NCI-H1105 (cell line): ENCODE measurements around the gene LPP.

Experiments
- DNase-seq: peaks from one replicate; lab custom pipeline; 2025; lab: John Stamatoyannopoulos, UW

LPP gene

DNA sequence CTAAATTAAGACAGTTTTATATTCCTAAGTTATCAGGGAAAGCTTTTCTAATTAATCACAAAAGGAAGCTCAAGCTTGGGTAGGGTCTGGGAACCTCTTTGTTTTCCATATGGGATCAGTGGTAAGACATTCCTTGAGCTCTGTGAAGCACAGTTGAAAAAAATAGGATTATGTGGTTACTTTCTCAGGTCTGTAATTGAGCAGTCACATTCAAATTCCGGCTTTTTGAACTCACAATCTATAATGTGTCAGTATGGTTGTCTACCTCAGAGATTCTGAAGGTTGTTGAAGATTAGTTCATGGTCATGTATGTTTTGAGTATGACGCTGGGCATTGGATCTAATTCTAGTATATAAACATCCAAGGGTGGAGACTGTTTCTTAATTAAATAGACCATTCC is 364.5 kb downstream of the LPP start:
- no peak for DNase-seq

DNA sequence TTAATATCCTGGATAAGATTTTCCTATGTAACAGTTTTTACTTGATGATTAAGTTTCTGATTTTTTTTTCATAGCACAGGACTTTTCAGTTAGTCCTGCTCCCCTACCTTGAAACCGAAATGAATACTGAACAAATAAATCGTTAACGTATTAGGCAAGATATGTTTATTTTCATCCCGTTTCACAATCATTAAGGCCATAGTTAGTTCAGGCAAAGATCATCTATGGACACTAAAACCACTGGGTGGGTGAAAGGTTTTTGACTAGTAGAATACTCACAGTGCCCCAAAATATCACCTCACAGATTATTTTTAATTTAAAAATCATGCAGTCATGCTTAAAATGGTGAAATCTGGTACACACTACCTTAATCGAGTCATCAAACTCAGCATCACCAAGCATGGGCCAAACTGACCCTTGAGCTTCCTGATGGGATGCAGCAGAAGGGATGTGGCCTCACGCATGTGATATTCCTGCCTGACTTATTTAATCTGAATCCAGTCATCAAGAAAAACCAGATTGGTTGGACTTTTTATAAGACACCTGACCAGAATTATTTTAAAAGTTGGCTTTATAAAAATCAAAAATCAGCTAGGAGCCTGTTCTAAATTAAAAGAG is 365.0 kb downstream of the LPP start:
- DNase-seq, result no peak

DNA sequence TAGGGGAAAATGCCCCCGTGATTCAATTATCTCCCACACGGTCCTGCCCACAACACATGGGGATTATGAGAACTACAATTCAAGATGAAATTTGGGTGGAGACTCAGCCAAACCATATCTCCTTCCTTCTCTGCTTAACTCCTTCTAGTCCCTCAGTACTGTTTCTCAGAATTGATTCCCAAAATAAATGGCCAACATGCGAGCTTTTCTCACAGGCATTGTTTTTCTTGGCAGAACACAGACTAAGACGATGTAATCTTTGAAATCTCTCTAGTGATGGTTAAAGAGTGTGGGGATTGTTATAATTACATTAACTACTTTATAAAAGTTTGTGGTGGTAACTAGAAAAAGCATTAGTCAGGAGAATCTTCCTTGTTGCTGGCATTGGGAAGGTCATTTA is 366.5 kb downstream of the LPP start:
- DNase-seq, result no peak

DNA sequence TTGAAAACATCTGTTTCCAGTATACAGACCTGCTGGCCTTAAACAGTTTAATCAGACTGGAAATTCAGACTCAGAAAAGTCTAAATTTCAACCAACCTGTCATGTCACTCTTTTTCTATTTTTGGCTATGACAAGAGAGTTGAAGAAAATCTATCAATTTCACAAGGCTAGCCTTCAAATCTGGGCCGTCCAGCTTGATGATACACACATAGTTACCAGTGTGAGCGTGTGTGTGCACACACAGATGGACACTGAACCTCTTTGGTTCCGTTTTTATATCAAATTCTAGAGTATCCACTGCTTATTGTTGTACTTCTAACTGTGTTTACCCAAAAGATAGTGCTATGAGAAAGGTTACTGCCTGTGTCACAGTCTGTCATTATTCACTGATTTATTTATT is 368.2 kb downstream of the LPP start:
- no peak for DNase-seq

DNA sequence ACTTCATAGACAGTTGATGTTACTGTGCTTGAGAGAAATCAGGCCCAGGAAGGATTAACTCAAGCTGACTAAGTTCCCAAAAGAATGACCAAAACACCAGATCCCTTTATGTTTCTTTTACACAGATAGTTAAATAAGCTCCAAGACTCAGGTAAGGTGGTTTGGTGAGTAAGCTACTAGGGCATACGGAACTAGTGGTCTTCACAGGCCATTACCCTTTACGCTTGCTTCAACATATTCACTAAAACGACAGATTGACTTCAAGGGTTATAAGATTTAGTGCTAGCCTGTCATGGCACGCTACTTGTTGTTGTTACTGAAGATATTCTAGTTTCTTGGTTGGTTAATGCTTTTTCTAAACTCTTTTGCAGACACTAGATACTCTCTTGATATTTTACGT is 369.3 kb downstream of the LPP start:
- no peak for DNase-seq

DNA sequence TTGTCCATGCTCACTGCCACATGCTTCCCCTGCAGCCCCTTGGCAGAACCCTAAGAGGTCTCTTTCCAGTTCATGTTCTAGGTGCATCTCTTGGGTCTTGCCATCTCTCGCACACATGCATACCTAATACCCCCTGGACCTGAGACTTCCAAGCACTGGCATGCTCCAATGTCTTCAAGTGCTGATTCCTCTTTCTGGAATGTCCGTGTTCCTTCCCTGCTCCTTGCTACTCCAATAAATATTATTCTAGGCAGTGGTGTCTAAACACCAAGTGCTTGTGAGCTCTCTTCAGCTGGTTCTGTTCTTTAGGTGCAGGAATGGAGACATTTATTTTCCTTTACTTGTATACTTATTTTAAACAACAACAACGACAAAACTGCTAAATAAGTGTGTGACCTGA is 370.1 kb downstream of the LPP start:
- no peak for DNase-seq

DNA sequence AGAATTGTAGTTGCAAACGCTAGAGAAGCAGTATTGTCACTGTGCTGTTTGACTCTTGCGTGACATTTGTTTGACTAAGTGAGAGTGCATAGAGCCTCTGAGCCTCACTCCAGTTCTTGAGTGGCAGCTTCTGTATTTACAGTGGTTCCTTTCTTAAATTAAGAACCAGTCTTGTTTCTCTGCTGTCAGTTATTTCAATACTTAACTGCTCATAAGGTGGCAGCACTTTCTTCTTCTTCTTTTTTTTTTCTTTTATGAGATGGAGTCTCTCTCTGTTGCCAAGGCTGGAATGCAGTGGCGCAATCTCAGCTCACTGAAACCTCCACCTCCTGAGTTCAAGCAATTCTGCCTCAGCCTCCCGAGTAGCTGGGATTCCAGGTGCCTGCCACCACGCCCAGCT is 372.1 kb downstream of the LPP start:
- DNase-seq, result no peak

DNA sequence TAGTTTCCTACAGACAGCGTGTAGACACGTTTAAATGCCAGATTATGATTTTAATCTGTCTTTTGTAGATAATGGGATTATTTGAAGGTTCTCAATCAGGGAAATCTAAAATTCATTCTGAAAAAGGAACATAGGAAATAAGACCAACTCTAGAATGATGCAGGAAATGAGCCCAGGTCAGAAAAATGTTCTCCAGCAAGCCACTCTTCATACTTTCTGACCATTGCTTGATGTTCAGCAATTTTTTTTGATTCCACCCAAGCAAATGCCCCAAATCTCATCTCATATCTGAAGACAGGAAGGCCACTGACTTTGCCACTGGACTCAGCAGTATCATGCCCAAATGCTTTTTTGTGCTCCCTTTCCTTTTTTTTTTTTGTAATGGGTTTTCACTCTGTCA is 373.4 kb downstream of the LPP start:
- DNase-seq, result no peak

DNA sequence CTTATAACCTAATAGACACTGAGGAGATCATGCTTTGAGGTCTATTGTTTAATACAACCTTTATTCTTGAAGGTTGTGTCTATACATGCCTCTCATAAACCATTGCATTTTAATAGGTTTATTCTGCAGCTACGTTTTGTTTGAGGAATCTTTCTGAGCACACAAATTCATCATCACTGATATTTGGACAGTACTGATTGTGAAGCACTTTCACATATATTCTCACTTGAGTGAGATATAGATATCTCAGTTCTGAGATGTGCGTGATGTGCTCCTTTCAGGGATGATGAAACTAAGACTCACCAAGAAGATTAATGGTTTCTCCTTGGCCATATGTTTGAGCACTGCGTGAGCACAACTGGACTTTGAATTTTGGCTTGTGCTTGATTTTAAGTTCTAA is 374.4 kb downstream of the LPP start:
- DNase-seq, result no peak

DNA sequence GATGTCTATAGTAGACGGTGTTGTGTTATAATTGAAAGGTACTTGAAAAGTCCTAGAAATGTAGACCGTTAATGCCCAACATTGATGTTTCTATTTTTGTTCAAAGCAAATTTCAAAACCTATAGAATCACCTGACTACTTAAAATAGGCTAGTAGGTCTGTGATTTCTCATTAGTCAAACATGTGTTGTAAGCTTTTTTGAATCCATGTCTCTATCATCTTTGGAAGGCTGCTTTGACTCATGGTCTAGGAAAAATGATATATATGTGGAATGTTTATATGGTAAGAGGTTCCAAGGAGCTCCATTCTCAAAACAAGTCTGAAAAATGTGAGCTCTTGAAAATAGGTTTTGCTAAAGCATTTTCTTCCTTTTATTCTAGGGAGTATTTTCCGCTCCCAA is 375.3 kb downstream of the LPP start:
- DNase-seq, result no peak

DNA sequence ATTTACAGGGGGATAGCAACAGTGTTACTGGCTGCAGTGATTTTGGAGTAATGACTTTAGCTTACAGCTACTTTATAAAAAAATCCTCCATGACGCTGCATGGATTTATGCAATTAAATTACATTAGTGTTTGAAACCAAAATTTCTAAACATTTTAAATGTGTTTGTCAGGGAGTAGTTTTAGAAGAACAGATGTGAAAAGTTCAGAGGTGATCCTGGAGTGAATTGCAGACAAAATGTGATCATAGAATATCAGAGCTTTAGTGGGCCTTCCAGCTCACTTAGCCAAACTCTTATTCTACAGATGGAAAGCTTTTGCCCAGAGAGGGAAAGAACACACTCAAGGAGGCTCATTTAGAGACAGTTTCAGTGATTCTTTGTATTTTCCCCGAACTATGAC is 376.3 kb downstream of the LPP start:
- DNase-seq, result no peak

DNA sequence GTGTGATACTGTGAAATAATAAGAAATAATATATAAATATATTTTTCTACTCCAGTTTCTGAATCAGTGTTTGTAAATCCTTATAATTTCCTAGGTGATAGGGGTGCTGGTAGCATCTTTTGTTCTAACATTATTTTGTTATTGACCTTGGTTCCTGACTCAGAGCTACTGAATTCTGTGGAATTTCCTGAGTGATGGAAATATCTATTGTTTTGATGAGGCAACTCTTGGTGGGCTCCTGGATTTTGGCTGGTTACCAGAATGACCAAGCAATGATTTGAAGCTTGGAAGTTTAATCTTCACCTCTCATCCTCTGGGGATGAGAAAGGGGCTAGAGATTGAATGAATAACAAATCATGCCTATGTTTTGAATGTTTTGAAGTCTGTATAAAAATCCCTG is 377.3 kb downstream of the LPP start:
- no peak for DNase-seq

DNA sequence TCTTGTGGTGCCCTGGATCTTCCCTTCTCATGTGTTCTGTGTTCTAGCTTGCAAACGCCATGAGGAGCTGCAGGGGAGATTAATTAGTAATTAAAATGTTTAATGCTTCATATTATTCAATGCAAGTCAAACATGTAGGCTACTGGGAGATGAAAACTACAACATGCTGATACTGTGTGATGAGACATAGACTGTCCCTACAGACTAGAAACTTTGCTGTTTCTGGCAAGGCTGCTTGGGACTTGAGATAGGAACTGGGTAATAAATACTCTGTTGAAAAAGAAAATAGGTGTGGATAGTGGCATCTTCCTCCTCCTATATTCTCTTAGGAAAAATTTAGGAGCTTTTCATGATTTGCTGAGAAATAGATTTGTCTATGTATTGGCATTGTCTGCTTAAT is 379.2 kb downstream of the LPP start:
- DNase-seq, result no peak

DNA sequence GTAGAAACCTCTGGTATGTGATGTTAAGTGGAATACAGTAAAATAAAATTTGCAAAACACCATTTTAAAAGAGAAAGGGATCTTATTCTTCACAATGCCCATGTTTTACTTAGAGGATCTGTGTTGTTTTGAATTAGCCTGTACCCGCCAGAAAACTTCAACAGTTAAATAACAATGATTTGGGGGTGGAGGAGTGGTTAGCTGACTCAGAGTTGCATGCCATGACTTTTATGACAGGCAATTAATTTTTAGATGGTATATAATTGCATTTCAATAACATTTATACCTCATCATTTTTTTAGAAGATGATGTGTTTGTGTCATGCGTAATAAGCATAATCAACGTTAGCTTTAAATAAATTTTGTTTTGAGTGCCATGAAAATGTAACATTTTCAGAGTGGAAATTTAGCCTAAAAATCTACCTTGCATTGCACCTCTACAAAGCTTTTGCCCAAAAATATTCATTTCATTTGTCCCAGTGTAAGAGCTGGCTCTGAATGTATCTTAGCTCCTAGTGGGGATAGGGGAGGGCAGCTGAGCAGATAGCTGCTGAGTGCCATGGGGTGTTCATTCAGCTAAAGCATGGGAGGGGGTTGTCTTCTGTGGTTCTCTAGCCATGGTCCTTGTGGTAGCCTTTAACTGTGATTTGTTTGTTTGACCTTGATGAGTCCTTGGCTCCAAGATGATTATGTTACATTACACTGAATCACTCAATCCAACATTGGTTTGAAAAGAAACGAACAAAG is 379.8 kb downstream of the LPP start:
- no peak for DNase-seq

DNA sequence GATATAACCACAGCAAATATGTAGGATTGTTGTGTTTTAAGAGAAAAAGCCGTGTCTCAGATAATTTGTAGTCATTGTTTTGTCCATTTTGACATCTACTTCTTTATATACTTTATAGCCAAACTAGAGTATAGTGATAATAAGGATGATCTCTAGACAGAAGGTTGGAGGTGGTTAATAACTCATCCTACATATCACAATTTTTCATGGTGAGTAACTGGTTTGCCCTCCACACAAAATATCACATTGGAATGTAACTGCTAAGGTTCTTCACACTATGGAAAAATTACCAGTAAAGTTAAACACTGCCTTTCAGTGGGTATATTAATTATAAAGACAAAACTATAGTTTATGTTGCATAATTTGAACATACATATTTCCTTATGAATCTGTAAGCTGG is 380.7 kb downstream of the LPP start:
- DNase-seq, result no peak

DNA sequence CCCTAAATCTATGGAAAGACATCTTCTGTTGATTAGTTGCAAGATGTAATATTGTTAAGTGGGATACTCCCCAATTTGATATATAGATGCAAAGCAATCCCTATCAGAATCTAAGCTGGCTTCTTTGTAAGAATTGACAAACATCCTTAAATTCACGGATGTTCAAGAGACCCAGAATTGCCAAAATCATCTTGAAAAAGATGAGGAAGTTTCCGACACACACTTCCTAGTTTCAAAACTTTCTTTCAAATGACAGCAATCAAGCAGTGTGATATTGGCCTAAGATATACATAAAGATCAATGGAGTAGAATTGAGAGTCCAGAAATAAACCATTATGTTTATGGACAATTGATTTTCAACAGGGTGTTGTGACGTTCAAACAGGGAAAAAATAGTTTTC is 383.6 kb downstream of the LPP start:
- no peak for DNase-seq

DNA sequence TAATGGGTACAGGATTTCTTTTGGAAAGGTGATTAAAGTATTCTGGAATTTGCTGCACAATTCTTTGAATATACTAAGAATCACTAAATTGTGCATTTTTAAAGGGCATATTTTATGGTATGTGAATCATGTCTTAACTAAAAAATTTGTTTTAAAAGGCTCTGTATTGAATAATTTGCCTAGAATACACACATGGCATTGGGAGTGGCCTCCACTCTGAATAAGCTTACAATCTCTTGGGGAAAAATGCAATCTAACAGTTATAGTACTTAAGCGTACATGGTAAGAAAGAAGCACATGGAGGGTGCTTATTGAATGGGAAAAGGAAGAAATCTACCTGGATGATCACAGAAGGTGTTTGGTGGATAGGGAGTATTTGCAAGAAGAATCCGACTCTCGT is 385.1 kb downstream of the LPP start:
- DNase-seq, result no peak

DNA sequence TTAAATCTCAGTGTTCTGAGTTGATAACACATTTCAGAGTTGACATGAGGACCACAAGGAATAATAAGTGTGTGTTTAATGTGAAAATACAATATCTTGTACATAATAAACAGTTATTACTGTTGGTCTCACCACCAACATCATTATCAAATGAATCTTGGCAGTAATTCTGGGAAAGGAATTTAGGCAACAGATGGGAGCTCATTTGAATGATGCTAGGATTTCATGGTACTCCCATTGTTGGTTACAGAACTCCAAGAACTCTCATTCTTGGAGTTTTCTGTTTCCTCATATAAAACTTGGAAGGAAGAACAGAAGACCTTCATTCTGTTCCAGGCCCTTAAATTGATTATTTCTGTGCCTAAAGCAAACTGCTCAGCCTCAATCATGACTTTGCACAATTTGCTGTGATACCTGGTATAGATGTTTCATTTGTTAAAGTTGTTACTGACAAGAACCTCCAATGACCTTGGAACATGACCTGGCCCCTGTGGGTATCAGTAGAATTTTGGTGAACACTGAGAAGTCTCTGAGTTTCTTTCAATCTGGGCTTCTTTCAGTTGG is 385.8 kb downstream of the LPP start:
- no peak for DNase-seq

DNA sequence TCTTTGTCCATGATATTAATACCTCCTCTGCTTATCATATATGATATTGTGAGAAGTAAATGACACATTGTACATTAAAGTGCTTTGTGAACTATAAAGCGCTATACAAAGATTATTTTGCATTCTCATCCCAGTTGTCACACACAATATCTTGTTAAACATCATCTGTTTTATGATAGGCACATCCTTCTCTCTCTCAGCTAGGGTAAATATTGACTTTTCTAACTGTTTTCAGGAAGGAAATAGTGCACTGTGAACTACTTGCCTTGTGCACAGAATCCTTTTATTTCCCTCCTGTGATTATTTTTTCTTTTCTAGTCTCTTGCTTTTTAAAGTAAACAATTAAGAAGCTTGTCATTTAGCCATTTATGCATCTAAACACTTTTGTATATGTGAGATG is 388.2 kb downstream of the LPP start:
- no peak for DNase-seq

DNA sequence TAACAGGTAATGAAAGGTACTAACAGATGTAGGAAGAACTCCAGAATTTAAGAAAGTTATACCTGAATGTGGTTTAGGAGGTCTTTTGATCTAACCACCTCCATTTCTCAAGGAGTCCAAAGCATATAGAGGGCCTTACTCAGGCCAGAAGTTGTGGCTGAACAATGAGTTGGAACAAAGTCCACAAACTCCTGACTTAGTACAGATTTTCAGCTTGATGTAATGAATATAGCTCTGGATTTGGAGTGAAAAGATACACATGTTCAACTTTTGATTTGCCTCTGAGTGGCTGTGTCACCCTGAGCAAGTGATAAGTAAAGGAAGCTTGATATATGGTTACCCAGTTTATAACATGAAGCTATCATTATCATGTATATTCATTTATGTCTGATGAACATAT is 390.1 kb downstream of the LPP start:
- DNase-seq, result no peak

DNA sequence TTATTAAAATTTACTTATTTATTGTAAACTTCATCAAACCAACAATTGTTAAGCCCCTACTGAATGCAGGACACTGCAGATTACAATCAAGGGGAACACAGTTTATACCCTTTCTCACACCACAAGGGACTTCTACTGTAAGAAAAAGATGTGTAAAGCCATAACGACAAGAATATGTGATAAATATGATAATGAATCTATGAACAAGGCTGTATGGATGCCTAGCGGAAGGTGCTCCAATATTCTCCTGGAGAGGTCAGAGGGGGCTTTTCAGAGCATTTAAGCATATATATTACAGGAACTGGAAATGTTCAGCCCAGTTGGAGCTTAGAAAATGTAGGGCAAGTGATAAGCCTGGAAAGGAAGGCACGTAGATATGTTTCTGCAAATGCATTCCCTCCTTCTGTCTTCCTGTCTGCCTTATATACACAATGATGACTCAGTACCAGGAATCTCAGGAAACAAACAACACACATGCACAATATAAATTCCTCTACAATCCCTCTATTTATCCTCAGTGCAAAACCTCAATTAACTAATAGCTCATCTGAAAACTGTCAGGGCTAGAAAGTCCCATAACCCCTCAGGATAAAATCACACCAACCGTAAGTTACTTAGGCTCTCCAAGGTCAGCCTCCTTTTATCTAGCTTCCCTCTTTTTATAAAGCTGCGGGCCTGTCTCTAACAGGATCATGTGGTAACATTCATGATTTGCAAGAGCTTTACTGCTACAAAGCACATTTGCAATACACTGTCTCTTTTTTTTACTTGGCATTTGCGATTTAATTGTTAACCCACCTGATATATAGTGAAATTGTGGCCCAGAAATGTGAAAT is 393.1 kb downstream of the LPP start:
- no peak for DNase-seq

DNA sequence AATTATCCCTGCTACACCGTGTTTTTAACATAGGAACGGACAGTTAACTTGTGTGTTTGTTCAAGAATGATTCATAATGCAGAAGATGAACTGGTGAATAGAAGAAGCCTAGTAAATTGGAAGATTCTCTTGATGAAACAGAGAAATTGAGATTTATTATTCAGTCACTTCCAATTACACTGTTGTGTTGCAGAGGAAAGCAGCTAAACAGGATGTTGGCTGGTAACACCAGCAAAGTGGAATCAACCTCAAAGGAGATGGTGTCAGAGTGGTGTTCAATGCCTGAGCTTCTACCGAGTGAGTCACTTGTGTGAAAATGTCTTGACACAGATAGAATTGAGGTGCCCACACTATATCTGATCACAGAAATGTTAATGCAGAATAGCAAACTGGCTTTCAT is 399.6 kb downstream of the LPP start:
- no peak for DNase-seq

DNA sequence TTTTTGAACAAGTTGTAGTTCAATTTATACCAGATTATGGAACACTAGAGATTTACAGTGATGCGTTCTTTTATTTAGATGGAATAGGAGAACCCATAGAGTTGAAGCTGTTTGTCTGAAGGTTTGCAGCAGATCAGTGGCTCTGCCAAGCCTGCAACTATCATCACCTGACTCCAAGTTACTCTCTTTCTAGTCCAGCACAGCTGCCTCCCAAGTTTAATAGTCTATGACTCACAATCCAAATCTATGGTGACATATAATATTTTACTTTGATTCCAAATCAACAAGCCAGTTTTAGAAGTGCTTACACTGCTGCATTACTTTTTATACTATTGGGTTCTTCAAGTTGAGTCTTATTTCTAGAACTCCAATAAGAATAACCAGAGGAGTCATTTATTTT is 400.4 kb downstream of the LPP start:
- DNase-seq, result no peak
